GM19043 (cell line): Measurements from ENCODE around the gene SHC3.

Experiments used
- ATAC-seq: cut with Tn5 transposase; IDR thresholded peaks from one replicate; pipeline ENCODE4 v1.9.1; 2021; ENCODE audit warnings: low read depth; ENCODE audit not compliant: unreplicated experiment

SHC3 gene

DNA sequence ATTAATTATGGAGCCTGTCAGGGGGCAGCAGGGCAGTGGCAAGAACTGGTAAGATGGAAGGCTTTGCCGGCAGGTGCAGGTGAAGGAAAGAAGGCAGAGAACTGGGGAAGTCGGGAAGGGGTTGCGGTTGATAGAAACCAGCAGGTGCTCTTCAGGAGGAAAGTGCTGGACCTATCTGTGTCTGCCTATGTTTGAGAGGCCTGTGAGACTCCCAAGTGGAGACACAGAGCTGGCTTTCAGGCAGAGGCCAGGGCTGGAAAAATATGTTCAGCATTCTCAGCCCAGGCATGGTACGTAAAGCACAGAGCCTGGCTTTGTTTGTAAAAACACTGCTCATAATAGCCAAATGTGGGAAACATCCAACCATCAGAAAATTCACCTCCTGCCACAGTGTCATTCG is 117.8 kb downstream of the SHC3 start:
- ATAC-seq, result no peak

DNA sequence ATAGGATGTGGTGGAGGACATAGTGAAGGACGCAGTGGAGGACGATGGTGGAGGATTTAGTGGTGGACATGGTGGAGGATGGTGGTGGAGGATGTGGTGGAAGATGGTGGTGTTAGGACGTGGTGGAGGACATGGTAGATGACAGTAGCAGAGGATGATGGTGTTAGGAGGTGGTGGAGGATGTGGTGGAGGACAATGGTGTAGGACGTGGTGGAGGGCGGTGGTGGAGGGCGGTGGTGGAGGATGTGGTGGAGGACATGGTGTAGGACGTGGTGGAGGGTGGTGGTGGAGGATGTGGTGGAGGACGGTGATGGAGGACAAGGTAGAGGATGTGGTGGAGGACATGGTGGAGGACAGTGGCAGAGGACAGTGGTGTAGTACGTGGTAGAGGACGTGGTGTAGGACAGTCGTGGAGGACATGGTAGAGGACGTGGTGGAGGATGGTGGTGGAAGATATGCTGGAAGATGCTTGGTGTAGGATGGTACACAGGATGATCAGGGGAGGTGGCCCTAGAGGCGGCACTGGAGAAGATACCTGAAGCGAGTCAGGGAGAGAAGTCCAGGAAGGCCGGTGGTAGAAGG is 118.6 kb downstream of the SHC3 start:
- ATAC-seq, result no peak

DNA sequence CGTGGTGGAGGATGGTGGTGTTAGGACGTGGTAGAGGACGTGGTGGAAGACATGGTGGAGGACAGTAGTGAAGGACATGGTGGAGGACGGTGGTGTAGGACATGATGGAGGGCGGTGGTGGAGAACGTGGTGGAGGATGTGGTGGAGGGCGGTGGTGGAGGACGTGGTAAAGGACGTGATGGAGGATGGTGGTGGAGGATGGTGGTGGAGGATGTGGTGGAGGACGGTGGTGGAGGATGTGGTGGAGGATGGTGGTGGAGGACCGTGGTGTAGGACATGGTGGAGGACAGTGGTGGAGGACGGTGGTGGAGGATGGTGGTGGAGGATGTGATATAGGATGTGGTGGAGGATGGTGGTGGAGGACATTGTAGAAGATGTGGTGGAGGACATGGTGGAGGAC is 119.7 kb downstream of the SHC3 start:
- ATAC-seq, result no peak

DNA sequence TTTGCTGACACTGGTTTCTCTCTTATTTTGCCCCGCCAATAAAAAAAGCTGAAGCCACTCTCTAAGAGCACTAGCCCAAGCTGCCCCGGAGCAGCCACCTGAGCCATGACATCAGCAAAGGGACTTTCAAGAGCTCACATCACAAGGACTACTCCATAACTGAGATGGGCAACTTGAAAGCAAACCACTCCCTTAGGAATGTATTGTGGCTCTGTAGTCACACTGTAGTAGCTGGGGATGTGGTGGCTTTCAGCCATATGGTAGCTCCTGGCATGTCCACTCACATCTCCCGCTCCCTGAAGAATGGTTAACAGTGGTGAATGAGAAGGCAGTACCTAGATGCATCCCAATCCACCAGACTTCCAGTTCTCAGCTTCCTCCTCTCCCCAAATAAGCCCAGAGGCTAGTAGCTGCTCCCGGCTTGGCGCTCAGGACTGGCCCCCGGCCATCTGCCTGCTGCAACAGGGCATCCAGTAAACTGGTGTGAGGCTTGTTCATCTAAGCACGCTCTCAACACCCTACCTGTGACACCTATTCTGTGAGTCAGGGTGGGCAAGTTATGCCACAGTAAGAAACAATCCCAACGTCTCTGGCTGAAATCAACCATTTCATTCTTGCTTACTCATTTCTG is 123.6 kb downstream of the SHC3 start:
- no peak for ATAC-seq

DNA sequence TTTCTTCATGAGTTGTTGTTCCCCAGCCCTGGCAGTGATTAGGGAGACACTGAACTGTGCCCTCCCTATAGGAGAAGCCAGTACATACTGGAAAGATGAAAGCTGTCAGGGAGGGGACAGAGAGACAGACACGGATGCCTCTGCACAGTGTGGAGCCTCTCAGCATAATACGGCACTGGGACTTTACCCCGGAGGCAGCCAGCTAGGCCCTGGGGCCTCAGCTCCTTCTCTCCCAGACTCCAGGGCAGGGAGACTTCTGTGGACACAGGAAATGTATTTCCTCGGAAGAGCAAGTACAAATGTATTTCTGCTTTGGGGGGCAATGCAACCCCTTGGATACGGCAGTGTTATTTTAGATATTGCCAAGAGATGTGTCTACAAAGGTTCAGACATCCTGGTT is 125.3 kb downstream of the SHC3 start:
- ATAC-seq, result no peak

DNA sequence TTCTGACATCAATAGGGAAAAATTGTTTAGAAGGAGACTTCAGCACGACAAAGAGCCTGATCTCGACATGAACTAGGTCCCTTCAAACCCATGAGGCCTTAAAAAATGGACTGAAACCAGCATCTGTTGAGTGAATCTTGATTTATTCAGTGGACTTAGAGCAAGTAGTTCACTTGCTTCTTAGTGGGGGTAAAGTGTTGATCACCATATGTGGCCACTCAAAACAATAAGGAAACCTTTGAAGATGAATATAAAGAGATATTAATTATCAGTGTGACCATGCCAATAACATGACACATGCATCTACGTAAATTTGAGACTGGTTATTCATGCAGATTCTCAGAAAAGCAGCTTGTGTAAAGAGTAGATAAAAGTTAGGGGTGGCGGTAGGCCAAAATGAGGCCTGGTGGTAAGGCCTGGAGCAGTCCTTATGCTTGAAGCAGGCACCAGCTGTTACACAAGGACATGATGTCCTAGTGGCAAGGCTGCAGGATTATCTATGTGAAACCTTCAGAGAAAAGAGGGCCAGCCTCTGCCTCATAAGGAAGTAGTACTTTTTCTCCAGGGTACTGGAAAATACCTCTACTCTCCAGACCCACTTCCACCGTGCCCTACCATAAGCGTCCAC is 126.0 kb downstream of the SHC3 start:
- ATAC-seq, result no peak

DNA sequence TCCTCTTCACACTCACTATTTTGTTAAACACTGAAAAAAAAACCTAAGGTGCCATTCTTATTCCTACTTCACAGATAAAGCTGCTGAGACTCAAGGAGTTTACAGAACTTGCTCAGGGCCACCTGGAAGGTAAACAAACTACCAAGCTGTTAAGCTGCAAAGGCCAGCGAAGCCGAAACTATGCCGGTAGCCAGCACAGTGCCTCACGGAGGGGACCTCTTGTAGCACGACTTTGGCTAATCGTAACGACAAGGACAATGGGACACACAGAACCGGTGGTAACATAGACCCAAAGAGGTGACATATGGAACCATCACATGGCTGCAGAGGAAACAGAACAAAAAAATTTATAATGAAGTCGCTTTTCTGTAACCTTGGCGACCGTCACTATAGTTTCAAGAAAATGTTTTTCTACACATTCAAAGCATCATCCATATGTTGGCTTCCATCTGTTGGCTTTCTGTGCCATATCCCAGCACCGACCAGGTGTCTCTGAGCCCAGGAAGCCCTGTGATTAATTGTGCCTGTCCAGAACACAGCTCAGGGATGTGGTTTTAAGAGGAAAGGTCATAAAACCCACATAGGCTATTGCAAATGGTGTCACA is 127.1 kb downstream of the SHC3 start:
- ATAC-seq, result no peak

DNA sequence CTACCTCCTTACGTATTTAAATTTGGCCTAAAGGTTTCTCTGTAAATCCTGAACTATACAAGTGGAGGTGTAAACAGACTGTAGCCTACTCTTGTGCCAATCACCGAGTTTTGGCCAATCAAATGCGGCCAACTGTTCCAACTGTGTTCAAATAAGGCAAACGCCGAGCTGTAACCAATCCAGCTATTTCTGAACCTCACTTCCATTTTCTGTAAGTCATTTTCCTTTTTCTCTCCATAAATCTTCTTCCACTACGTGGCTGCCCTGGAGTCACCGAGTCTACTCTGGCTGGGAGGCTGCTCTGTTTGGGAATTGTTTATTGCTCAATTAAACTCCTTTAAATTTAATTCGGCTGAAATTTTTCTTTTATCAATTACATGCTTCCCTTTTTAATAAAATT is 129.0 kb downstream of the SHC3 start:
- ATAC-seq, result no peak

DNA sequence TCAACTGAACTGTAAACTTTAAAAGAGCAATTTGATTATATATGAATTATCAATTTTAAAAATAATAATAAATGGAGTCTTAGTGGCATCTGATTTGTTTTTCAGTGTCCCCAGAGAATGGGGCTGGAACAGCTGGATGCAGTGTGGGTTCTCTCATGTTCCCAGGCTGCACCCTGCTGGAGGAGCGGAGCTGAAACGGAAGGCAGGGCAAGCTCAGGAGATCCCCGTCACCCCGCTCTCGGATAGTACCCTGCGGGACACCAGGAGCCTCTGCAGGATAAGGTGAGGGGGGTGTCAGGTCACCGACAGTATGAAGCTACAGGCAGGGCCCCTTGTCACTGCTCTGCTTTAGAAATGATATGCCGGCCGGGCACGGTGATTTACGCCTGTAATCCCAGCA is 130.0 kb downstream of the SHC3 start:
- no peak for ATAC-seq

DNA sequence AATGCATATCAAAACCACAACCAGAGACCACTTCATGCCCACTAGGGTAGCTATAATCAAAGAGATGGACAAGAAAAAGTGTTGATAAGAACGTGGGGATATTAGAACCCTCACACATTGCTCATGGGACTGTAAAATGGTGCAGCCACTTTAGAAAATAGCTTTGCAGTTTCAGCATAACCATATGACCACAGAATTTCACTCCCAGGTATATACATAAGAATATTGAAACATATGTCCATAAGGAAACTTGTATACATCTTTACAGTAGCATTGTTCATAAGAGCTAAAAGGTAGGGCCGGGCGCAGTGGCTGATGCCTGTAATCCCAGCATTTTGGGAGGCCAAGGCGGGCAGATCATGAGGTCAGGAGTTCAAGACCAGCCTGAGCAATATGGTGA is 131.0 kb downstream of the SHC3 start:
- ATAC-seq, result no peak

DNA sequence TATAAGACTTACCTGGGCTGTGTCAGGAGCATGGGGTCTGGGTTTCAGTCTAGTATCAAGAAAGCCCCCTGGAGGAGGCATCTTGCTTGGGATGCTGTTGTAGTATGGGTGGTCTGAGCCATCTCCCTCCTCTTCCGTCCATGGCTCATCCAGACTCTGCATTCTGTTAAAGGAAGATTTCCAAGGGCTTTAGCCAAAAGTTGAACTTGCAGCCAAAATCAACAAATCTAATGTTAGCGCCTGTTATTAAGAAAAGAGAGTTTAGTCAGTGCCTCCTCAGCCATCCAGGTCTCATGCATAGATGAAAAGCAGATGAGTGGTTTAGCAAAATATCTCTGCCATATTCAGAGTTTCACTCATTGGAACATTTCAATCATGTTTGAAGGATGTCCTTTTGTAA is 131.8 kb downstream of the SHC3 start:
- ATAC-seq, result no peak

DNA sequence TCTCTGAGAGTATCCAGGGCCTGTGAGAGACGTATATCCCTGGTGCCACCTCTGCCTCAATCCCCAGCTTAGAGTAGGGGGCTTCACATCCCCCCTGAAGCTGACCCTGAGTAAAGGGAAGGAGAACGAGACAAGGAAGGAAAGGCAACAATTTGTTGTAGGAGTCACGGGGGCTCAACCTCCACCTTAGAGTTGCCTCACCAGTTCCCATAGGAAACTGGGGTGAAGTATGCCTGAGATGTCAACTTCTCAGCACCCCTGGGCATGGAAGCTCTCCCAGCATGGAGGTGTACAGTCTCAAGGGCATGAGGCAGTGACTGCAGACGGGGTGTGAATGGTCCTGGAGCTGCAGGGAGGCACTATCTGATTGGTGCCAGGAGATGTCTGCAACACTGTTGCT is 133.7 kb downstream of the SHC3 start:
- no peak for ATAC-seq

DNA sequence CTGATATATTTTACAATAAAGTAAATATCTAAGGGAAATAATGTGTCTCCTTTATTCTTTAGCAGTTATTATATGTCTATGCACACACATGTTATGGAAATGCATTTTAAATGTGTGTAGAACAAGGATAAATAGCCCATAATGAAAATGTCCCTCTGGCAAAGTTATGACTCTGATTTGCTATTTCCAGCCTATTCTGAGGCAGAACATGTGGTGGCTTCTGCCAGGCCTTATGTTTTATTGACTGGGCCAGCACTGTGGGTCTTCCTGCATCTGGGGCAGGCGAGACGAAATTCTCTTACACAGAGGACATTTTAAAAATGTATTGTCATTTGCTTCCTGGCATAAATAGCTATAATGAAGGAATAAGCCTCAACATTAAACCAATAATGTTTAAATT is 134.5 kb downstream of the SHC3 start:
- no peak for ATAC-seq

DNA sequence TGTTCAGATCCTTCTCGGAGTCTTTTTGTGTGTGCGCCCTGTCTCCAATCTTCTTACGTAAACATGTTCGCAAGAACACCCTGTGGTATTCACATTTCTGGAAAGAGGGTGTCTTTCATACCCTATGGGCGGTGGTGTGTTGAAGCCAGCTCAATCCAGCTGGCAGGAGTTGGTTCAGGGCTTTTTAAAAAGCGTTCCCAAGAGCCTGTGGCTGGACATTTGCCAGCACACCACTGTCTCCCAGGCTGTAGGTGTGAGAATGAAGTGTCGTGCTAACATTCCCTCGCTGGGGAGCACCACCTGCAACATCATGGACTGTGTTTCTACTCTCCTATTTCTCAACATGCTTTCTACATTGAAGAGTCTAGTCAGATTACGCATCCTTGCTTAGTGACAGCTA is 135.6 kb downstream of the SHC3 start:
- no peak for ATAC-seq

DNA sequence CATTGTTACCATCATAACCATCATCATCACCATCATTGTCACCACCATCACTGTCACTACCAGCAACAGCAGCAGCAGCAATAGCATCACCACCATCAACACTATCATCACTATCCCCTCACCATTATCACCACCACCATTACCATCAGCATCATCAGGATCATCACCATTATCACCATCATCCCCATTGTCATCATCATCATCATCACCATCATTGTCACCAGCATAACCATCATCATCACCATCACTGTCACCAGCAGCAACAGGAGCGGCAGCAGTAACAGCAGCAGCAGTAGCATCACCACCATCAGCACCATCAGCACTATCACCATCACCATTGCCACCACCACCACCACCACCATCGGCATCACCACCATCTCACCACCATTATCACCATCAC is 139.0 kb downstream of the SHC3 start:
- ATAC-seq, result no peak

DNA sequence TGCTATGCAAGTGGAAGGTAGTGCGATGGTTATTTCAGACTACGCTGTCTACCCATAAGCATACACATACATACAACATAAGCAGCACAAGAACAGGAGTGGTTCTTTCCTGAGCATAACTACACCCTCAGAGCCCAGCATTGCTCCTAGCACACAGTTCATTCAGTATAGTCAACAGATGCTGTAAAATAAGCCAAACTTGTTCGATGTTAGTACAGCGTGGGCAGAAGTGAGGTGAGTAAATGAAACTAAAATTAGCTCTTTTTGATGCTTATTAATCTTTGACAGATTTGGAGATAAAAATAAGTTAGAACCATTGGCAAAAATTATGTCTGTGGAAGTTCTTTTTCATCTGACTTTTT is 139.5 kb downstream of the SHC3 start:
- ATAC-seq, result no peak

DNA sequence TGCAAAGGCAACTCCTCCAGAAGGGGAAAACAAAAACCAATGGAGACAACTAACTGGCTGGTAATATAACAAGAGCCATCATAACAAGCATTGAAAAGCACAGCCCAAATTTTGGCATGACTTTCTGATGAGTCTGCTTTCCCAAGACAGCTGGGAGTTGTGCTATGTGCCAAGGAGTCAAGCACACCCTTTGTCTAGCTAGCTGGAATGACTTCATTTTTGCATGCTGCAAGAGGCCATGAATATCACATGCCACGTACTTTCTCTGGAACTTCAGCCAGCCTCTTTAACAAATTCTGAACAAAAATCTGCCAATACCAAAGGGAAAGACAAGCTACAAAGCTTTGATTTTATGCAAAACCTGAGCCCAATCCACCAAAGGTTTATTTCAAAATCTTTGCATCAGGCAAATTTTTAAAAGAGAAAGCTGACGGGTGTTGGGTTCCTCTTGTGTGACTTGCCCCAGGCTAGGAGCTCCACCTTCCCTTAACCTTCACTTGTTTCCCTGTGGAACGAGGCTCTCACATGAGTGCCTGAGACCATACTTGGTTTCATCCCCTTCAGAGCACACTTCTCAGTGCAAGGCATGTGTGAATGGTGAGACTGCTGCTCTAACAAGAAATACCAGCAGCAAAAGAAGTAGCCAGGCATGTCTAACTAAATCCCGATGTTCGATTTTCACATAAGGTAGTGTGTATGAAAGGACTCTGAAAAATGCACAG is 140.1 kb downstream of the SHC3 start:
- ATAC-seq, result no peak

DNA sequence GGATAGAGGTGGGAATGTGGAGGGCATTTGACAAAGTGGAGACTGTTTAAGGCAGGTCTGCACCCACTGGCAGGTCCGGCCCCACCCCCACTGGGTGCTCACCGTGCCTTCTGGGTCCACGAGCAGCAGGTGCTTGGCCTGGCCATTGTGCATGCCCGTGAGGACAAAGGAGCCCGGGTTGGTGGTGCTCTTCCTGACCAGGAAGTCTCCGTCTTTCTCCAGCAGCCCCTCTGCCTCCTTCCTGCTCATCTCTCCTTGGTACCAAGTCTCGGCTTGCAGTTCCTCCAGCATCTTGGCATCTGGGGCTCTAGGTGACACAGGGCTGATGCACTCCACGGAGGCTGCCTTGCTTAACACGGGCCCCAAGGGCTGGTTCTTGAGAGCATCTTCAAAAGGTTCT is 140.7 kb downstream of the SHC3 start:
- ATAC-seq, result no peak

DNA sequence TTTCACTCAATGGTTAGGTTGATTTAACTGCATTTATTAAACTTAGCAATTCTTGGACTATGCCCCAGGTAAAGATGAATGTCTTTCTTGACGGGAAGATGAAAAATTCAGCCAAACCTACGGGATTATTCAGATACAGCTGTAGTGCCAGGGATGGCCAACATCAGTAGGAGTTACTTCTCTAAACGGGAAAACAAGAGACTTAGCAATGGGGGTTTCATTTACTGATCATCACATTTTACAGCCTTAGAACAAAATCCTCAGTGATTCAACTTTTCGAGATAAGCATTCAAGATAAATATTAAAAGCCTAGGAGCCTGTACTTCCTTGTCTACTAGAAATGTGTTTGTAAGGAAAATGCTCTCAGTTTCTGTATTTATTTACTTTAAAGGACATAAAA is 141.3 kb downstream of the SHC3 start:
- ATAC-seq, result no peak

DNA sequence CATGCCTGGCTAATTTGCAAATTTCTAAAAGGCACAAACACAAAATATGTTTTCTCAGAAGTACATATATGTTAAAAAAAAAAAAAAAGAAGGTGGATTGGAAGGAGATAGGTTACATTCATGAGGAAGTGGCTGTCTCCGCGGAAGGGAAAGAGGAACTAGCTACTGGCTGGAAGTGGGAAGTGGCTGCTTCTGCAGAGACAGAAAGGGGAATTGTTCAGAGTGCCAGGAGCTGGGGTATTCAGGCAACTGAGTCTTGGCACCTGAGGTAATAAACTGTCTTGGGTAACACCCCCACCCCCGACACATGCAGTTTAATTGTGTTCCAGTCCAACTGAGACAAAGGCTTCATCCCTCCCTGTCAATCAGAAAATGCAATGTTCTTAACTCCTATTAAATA is 141.7 kb downstream of the SHC3 start:
- ATAC-seq, result no peak

DNA sequence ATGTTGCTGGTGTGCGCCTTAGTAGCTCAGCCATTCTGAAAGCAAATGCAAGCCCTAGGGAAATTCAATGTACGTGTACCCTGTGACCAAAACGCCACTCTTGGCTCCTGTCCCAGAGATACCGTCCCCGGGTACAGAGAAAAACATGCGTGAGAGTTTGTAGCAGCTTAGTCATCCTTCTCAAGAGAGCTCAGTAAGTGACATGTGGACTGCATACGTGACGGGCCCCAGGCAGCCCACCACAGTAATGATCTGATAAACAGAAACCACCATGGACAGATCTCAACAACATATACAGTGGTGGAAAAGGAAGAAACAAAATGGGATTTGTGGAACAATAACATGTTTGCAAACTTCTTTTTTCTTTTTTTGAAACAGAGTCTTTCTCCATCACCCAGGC is 142.2 kb downstream of the SHC3 start:
- ATAC-seq, result no peak

DNA sequence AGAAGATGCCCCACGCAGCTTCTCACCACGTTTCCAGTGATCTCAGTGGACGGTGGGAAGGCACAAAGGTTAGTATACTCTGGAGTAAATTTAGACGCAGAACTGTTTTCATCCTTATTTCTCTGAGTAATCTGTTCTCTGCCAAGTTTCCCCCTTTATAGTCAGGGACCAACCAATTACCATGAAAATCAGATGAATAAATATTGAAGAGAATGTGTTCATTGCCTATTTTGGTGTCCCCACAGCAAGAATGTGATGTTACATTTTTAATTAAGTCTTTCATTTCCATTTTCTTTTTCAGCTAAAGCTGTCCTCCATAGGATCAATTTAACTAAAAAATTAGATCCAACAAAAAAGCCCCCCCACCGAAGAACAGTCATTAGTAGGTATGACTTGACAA is 146.0 kb downstream of the SHC3 start:
- ATAC-seq, result no peak
